Gastrocnemius medialis (tissue), 4 donors: Measurements from ENCODE around the gene MPPED2. TPM values are rescaled to one million over a fixed set of nuclear protein-coding genes. Genes with fewer than 3 reads are reported as not detected.

Source experiments
- ATAC-seq, 2 donors: fragments of 150-250 bp; one replicate each; pipeline ENCODE4 v1.9.1; 2016
- DNase-seq, 2 donors: peaks; one replicate each; pipeline ENCODE4 v3.0.0-alpha.2; 2019
- H3K27ac ChIP-seq, 4 donors: fragments of 200-600 bp; sonication (generic); 1 replicate in 1 of 4; 2 replicates in 3 of 4; pipeline ENCODE4 v1.5.1; 2016 to 2018; ENCODE audit warnings: mild to moderate bottlenecking in 2 of 4, moderate library complexity in 1 of 4
- H3K27me3 ChIP-seq, 3 donors: fragments of 200-600 bp; sonication (generic) in 2 of 3; 1 replicate in 1 of 3; 2 replicates in 2 of 3; pipeline versions ENCODE4 v1.5.1 to v1.6.0; 2016 to 2019; ENCODE audit warnings: mild to moderate bottlenecking in 1 of 3, moderate library complexity in 1 of 3
- H3K36me3 ChIP-seq, 2 donors: fragments of 200-600 bp; sonication (generic) in 1 of 2; one replicate each; pipeline ENCODE4 v1.5.1; 2017 to 2018
- H3K4me1 ChIP-seq, 2 donors: fragments of 200-600 bp; sonication (generic) in 1 of 2; one replicate each; pipeline ENCODE4 v1.5.1; 2016 to 2017; ENCODE audit warnings: mild to moderate bottlenecking in 2 of 2
- H3K4me3 ChIP-seq, 4 donors: fragments of 200-600 bp; sonication (generic) in 3 of 4; 1 replicate in 1 of 4; 2 replicates in 3 of 4; pipeline ENCODE4 v1.5.1; 2016 to 2019; ENCODE audit warnings: mild to moderate bottlenecking in 2 of 4
- H3K9me3 ChIP-seq, 3 donors: fragments of 200-600 bp; sonication (generic) in 2 of 3; 1 replicate in 1 of 3; 2 replicates in 2 of 3; pipeline ENCODE4 v1.5.1; 2016 to 2019
- POLR2A ChIP-seq, 2 donors: fragments of 450-650 bp; IDR thresholded peaks; one replicate each; pipeline ENCODE4 v1.6.1; 2017; ENCODE audit warnings: antibody characterized with exemption in 2 of 2, mild to moderate bottlenecking in 2 of 2, moderate library complexity in 2 of 2
- in situ Hi-C, 4 donors: fragments of 200-750 bp; cut with MboI; loops; one replicate each; pipeline versions ENCODE4 v1.15.0 to v1.8.0; 2017; ENCODE audit warnings: low sequenced_read_pairs in 4 of 4
- intact Hi-C: fragments of 100-400 bp; cut with DNase I; formaldehyde crosslinking; loops from one replicate; pipeline ENCODE4 v1.15.1; 2023; ENCODE audit warnings: low total_unique reads
- total RNA-seq, 4 donors: library from RNA; depleted of rRNA; stranded (reverse); fragments of >200 nt; gene quantifications; one replicate each; pipeline versions ENCODE4 v1.1.0 to v1.2.3, GENCODE V29; 2016
- TF ChIP-seq, protein P1 (sequence below), 5 experiments: fragments of 450-650 bp in 3 of 5; fragments of 200-600 bp in 2 of 5; sonication (generic) in 2 of 5; IDR thresholded peaks in 4 of 5; conservative IDR thresholded peaks in 1 of 5; 1 replicate in 4 of 5; 2 replicates in 1 of 5; pipeline ENCODE4 v1.5.1; 2016 to 2019; ENCODE audit warnings: antibody characterized with exemption in 5 of 5, mild to moderate bottlenecking in 3 of 5, moderate library complexity in 3 of 5

Gene MPPED2
- total RNA-seq, 4 donors from 2014 or later, result 0.78 to 4.4 (median 2.2) TPM

DNA sequence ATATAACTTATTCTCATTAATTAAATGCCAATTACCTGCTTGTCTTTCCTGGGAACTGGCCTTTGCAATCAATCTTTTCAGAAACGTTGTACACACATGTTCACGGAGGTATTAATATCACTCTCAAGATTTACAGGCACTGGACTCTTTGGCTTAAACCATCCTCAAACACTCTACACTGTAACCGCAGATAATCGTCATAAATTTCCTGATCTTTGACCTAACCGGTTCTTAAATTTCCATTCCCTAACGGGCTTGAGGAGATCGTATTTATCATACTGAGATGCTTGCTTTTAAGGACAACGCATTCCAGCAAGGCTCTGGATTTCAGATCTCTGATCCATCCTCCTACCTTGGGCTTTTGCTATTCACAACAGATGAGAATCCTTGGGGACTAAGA, 190.4 kb downstream of the MPPED2 start:
- H3K9me3 ChIP-seq, result no peaks in the 10 kb centered on the region
- no peak overlapping the region for H3K4me3 ChIP-seq

GRCh38 chr11:30393012-30393411, 193.1 kb downstream of the MPPED2 start:
- intact Hi-C loops, result no loop called here
- in situ Hi-C loops, result no loop called here

More for the DNA sequence above, 190.4 kb downstream of the MPPED2 start:
- ATAC-seq (no peak), DNase-seq (no peak)
- no peaks in the 10 kb centered on the region for H3K27me3 ChIP-seq
- in situ Hi-C loops, result no loop called here
- intact Hi-C loops, result no loop called here
- no peak overlapping the region for H3K27ac ChIP-seq
- peaks cover 8 to 19% of the 10 kb centered on the region in 2 donors for H3K4me1 ChIP-seq
- no peaks in the 10 kb centered on the region for H3K36me3 ChIP-seq
- TF ChIP-seq, protein P1, sequence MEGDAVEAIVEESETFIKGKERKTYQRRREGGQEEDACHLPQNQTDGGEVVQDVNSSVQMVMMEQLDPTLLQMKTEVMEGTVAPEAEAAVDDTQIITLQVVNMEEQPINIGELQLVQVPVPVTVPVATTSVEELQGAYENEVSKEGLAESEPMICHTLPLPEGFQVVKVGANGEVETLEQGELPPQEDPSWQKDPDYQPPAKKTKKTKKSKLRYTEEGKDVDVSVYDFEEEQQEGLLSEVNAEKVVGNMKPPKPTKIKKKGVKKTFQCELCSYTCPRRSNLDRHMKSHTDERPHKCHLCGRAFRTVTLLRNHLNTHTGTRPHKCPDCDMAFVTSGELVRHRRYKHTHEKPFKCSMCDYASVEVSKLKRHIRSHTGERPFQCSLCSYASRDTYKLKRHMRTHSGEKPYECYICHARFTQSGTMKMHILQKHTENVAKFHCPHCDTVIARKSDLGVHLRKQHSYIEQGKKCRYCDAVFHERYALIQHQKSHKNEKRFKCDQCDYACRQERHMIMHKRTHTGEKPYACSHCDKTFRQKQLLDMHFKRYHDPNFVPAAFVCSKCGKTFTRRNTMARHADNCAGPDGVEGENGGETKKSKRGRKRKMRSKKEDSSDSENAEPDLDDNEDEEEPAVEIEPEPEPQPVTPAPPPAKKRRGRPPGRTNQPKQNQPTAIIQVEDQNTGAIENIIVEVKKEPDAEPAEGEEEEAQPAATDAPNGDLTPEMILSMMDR (IDR thresholded peaks at IDR 0.05 in 4 of 5, conservative IDR thresholded peaks at IDR 0.05 in 1 of 5), result no peak
- TF ChIP-seq POLR2A (IDR thresholded peaks at IDR 0.05), result no peak

DNA sequence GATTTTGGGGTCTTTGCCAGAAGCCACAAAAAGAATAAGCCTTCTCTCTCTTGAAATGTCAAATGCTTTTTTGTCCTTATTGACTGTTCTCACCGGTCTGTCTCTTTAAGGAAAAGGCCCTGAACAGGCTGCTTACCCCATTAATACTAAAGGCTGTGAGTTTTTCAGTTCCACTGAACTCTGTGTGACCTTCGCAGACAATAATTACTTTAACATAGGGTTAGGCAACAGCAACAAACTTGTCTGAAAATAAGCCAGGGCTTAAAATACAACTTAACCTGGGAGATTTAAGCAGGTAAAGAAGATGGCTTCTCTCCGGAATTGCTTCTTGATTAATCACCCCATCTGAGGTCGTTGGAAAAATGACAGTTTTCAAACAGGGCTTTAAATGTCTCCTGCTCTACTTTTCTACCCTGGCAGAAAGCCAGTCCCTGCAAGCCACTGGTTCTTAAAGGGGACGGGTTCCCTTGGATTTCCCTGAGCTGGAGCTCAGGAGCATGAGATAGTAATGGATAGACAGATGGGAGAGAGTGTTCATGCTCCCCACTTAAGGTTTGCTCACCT, 193.8 kb downstream of the MPPED2 start:
- Histone ChIP-seq H3K9me3 (no peaks in the 10 kb centered on the region), H3K4me1 (peaks cover 8 to 28% of the 10 kb centered on the region in 2 donors), H3K4me3 (peak overlapping the region in 1 of 4 donors; percentile 20), H3K27me3 (no peaks in the 10 kb centered on the region), H3K36me3 (no peaks in the 10 kb centered on the region), H3K27ac (peak overlapping the region in 1 of 4 donors; percentile 23)
- TF ChIP-seq, protein P1 (IDR thresholded peaks at IDR 0.05 in 4 of 5, conservative IDR thresholded peaks at IDR 0.05 in 1 of 5), result no peak
- TF ChIP-seq POLR2A (IDR thresholded peaks at IDR 0.05), result no peak
- no peak for DNase-seq
- intact Hi-C loops (no loop called here), in situ Hi-C loops (no loop called here)
- no peak for ATAC-seq

More at GRCh38 chr11:30393012-30393411, 193.1 kb downstream of the MPPED2 start:
- Histone ChIP-seq H3K4me3 (no peak overlapping the region), H3K27ac (no peak overlapping the region), H3K9me3 (no peaks in the 10 kb centered on the region), H3K27me3 (no peaks in the 10 kb centered on the region), H3K4me1 (peaks cover 8 to 21% of the 10 kb centered on the region in 2 donors), H3K36me3 (no peaks in the 10 kb centered on the region)
- no peak for DNase-seq
- ATAC-seq, result no peak
- TF ChIP-seq, protein P1 (IDR thresholded peaks at IDR 0.05 in 4 of 5, conservative IDR thresholded peaks at IDR 0.05 in 1 of 5), result no peak
- no peak for TF ChIP-seq POLR2A (IDR thresholded peaks at IDR 0.05)

DNA sequence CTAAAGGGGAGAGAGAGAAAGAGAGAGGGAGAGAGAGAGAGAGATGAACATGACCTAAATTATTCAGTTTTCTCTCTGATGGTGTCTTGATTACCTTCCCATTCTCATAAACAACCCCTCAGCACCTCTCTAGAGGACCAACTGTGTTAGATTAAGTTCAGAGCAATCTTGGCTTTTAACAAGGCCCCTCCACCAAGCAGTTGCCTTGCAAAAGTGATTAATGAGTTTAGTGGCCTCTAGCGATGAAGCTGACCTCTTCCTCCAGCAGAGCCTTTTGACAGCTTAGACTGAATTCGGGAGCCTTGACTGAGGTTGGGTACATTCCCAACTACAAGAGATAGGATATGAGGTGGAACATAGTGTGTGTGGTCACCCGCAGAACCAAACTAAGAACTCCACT, 197.2 kb downstream of the MPPED2 start:
- H3K27me3 ChIP-seq, result no peaks in the 10 kb centered on the region
- H3K36me3 ChIP-seq, result no peaks in the 10 kb centered on the region
- in situ Hi-C loops (no loop called here), intact Hi-C loops (no loop called here)
- no peak overlapping the region for H3K27ac ChIP-seq
- no peak for ATAC-seq
- peaks cover 8 to 26% of the 10 kb centered on the region in 2 donors for H3K4me1 ChIP-seq
- no peaks in the 10 kb centered on the region for H3K9me3 ChIP-seq
- TF ChIP-seq POLR2A (IDR thresholded peaks at IDR 0.05), result no peak
- TF ChIP-seq, protein P1 (IDR thresholded peaks at IDR 0.05 in 4 of 5, conservative IDR thresholded peaks at IDR 0.05 in 1 of 5), result no peak
- H3K4me3 ChIP-seq, result no peak overlapping the region
- DNase-seq, result no peak
